ENCODE data around the gene DAPK3.

DNA sequence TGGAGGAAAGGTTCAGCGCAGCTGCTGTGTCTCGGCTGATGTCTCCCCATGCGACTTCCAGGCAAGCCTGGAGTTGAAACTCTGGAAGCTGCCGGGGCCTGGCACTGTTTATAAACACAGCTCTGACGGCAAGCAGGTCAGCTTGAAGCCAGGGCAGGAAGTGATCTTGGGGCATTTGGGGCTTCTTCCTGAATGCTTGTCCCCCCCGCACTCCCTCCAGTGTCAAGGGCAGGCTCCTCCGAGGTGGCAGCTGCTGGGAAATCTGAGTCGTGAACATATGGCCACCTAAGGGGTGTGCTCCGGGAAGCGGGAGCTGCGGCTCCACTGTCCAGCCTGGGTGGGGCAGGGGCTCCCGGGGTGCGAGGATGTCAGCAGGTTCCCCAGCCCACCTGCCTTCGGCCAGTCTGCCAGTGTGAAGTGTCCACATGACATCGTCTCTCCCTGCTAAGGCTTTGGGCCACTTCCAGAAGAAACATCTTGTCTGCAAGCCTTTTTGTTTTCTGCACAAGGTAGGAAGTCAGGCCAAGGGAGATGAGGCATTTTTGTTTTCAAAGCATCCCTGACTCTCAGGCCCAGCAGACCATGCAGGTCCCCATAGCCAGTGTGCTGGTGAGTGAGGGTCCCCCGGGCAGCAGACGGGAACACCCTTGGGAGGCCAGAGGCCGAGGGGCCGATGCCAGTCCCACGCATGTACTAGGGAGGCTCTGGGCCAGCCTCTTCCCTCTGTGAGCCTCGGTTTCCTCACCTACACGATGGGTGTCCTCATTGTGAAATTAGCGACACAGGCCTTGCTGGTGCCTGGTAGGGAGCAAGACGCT, 39.3 kb upstream of the DAPK3 start:
- no peak for TF ChIP-seq RAD21 (conservative IDR thresholded peaks at IDR 0.05)
- TF ChIP-seq, protein P1, sequence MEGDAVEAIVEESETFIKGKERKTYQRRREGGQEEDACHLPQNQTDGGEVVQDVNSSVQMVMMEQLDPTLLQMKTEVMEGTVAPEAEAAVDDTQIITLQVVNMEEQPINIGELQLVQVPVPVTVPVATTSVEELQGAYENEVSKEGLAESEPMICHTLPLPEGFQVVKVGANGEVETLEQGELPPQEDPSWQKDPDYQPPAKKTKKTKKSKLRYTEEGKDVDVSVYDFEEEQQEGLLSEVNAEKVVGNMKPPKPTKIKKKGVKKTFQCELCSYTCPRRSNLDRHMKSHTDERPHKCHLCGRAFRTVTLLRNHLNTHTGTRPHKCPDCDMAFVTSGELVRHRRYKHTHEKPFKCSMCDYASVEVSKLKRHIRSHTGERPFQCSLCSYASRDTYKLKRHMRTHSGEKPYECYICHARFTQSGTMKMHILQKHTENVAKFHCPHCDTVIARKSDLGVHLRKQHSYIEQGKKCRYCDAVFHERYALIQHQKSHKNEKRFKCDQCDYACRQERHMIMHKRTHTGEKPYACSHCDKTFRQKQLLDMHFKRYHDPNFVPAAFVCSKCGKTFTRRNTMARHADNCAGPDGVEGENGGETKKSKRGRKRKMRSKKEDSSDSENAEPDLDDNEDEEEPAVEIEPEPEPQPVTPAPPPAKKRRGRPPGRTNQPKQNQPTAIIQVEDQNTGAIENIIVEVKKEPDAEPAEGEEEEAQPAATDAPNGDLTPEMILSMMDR (IDR thresholded peaks at IDR 0.05; ENCODE audit: poor library complexity, severe bottlenecking): no peak
- TF ChIP-seq POLR2AphosphoS5 (IDR thresholded peaks at IDR 0.05): no peak
